Hepatocyte (in vitro differentiated cells): ENCODE results near the gene TUBB3. TPM values are rescaled to one million over a fixed set of nuclear protein-coding genes. Genes with fewer than 3 reads are reported as not detected.

Source experiments
- DNase-seq: peaks from one replicate; pipeline ENCODE4 v3.0.0-alpha.2; 2016; ENCODE audit warnings: low spot score
- H2AFZ ChIP-seq: fragments of 200-600 bp; sonication (generic); 2 replicates; pipeline ENCODE4 v1.6.0; 2016; ENCODE audit warnings: antibody characterized with exemption, mild to moderate bottlenecking
- H3K27ac ChIP-seq: fragments of 200-600 bp; sonication (generic); 2 replicates; pipeline ENCODE4 v1.5.1; 2016; ENCODE audit warnings: mild to moderate bottlenecking
- H3K27me3 ChIP-seq: fragments of 200-600 bp; sonication (generic); 2 replicates; pipeline ENCODE4 v1.6.1; 2016
- H3K36me3 ChIP-seq: fragments of 200-600 bp; sonication (generic); replicated peaks from 2 replicates; pipeline ENCODE4 v1.5.1; 2016; ENCODE audit warnings: low read depth; ENCODE audit not compliant: insufficient read depth
- H3K4me1 ChIP-seq: fragments of 200-600 bp; sonication (generic); 2 replicates; pipeline ENCODE4 v1.5.1; 2016; ENCODE audit warnings: mild to moderate bottlenecking, moderate library complexity; ENCODE audit not compliant: insufficient read depth
- H3K4me2 ChIP-seq: fragments of 200-600 bp; sonication (generic); 2 replicates; pipeline ENCODE4 v1.6.0; 2016
- H3K4me3 ChIP-seq: fragments of 200-600 bp; sonication (generic); 2 replicates; pipeline ENCODE4 v1.5.1; 2016; ENCODE audit warnings: mild to moderate bottlenecking
- H3K79me2 ChIP-seq: fragments of 200-600 bp; sonication (generic); 2 replicates; pipeline ENCODE4 v1.6.0; 2017; ENCODE audit warnings: mild to moderate bottlenecking
- H3K9me2 ChIP-seq: fragments of 200-600 bp; sonication (generic); replicated peaks from 2 replicates; pipeline ENCODE4 v1.6.0; 2017; ENCODE audit warnings: mild to moderate bottlenecking; ENCODE audit not compliant: insufficient read depth
- H3K9me3 ChIP-seq: fragments of 200-600 bp; sonication (generic); 2 replicates; pipeline ENCODE4 v1.5.1; 2016; ENCODE audit warnings: low read depth, mild to moderate bottlenecking
- H4K20me1 ChIP-seq: fragments of 200-600 bp; sonication (generic); 2 replicates; pipeline ENCODE4 v1.6.0; 2016; ENCODE audit warnings: mild to moderate bottlenecking; ENCODE audit not compliant: insufficient read depth, poor library complexity, severe bottlenecking
- EZH2 ChIP-seq: fragments of 200-600 bp; sonication (generic); IDR thresholded peaks from 2 replicates; pipeline ENCODE4 v1.6.1; 2016; ENCODE audit warnings: antibody characterized with exemption, mild to moderate bottlenecking, borderline replicate concordance
- EZH2phosphoT487 ChIP-seq: fragments of 200-600 bp; sonication (generic); IDR thresholded peaks from one replicate; pipeline ENCODE4 v1.6.1; 2018; ENCODE audit warnings: antibody characterized with exemption, mild to moderate bottlenecking, low read depth, moderate library complexity; ENCODE audit not compliant: unreplicated experiment, severe bottlenecking
- WGBS: methylation state at CpG from one replicate; pipeline ENCODE4 v1.1.6; 2016; ENCODE audit warnings: low lambda C conversion rate; ENCODE audit errors: missing lambda C conversion rate; 5-methylcytosine and 5-hydroxymethylcytosine counted together
- polyA plus RNA-seq: library from polyadenylated mRNA; unstranded; fragments of >200 nt; fragmentation: Nextera tagmentation; extraction: Ambion mirVana; gene quantifications from 2 replicates; pipeline ENCODE4 v1.2.1, GENCODE V29; 2016
- total RNA-seq: library from RNA; depleted of rRNA; stranded (reverse); fragments of >200 nt; gene quantifications from 2 replicates; pipeline ENCODE4 v1.2.3, GENCODE V29; 2014
- TF ChIP-seq, protein P1 (sequence below): fragments of 200-600 bp; sonication (generic); IDR thresholded peaks from 2 replicates; pipeline ENCODE4 v1.5.1; 2016; ENCODE audit warnings: antibody characterized with exemption, mild to moderate bottlenecking; ENCODE audit not compliant: poor library complexity

TUBB3 gene
- total and polyA plus RNA-seq, 2 experiments from 2014 or later: 69.3 to 87.2 TPM

DNA sequence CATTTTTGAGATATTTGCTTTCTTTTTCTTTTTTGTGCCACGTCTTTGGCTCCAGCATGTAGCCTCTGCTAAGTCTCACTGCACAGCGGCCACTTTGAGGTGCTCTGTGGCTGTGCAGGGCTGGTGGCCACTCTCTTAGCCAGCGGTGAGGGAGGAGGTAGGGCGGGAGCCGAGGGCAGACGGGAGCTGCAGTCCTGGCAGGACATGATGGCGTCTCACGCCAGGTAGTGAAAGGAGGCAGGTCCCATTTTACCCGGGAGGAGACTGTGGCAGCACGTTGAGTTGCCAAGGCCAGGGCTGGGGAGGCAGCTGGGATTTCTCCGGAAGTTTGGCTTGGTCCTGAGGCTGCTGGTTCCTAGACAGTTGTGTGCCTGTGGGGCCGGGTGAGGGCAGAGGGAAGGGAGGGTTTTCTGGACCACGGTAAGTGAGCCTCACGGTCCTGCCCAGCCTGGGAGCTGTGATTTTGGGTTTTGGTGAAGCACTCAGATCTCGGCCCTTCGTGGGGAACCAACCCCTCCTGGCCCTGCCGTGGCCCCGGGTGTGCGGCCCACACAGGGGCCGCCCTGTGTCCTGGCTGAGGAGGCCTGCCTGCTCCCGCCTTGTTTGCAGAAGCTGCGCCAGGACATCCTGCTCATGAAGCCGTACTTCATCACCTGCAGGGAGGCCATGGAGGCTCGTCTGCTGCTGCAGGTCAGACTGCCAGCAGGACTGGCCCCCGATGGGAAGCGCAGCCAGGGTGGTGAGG, 39.8 kb downstream of the TUBB3 start:
- Histone ChIP-seq H3K4me1 (no peaks in the 10 kb centered on the region), H3K4me2 (no peak overlapping the region), H4K20me1 (no peaks in the 10 kb centered on the region), H3K27me3 (no peaks in the 10 kb centered on the region), H3K27ac (no peak overlapping the region), H2AFZ (no peak overlapping the region), H3K79me2 (no peaks in the 10 kb centered on the region), H3K4me3 (no peak overlapping the region), H3K9me3 (no peaks in the 10 kb centered on the region), H3K36me3 (no peaks in the 10 kb centered on the region), H3K9me2 (no peaks in the 10 kb centered on the region)
- WGBS: 91% methylated on average over 26 of the region's 26 CpGs
- DNase-seq: no peak
- TF ChIP-seq EZH2 (no peak), EZH2phosphoT487 (no peak)
- TF ChIP-seq, protein P1, sequence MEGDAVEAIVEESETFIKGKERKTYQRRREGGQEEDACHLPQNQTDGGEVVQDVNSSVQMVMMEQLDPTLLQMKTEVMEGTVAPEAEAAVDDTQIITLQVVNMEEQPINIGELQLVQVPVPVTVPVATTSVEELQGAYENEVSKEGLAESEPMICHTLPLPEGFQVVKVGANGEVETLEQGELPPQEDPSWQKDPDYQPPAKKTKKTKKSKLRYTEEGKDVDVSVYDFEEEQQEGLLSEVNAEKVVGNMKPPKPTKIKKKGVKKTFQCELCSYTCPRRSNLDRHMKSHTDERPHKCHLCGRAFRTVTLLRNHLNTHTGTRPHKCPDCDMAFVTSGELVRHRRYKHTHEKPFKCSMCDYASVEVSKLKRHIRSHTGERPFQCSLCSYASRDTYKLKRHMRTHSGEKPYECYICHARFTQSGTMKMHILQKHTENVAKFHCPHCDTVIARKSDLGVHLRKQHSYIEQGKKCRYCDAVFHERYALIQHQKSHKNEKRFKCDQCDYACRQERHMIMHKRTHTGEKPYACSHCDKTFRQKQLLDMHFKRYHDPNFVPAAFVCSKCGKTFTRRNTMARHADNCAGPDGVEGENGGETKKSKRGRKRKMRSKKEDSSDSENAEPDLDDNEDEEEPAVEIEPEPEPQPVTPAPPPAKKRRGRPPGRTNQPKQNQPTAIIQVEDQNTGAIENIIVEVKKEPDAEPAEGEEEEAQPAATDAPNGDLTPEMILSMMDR: no peak

DNA sequence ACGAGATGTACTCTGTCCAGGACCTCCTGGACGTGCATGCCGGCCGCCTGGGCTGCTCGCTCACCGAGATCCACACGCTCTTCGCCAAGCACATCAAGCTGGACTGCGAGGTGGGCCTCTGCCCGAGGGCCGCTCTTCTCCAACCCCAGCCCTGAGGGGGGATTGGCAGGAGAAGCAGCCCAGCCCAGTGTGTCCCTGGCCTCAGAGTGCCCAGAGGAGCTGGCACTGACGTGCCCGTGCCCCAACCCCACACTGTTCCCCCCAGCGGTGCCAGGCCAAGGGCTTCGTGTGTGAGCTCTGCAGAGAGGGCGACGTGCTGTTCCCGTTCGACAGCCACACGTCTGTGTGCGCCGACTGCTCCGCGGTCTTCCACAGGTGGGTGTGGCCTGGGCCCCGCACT, 41.1 kb downstream of the TUBB3 start:
- no peaks in the 10 kb centered on the region for H3K36me3 ChIP-seq
- WGBS: 96% methylated on average over 25 of the region's 25 CpGs
- H3K4me2 ChIP-seq: no peak overlapping the region
- no peak overlapping the region for H3K4me3 ChIP-seq
- no peak overlapping the region for H3K27ac ChIP-seq
- no peak for DNase-seq
- TF ChIP-seq, protein P1: no peak
- TF ChIP-seq EZH2 (no peak), EZH2phosphoT487 (no peak)
- H3K4me1 ChIP-seq: no peaks in the 10 kb centered on the region
- no peak overlapping the region for H2AFZ ChIP-seq
- H3K9me2 ChIP-seq: no peaks in the 10 kb centered on the region
- H3K27me3 ChIP-seq: no peaks in the 10 kb centered on the region
- no peaks in the 10 kb centered on the region for H3K9me3 ChIP-seq
- no peaks in the 10 kb centered on the region for H3K79me2 ChIP-seq
- H4K20me1 ChIP-seq: no peaks in the 10 kb centered on the region

DNA sequence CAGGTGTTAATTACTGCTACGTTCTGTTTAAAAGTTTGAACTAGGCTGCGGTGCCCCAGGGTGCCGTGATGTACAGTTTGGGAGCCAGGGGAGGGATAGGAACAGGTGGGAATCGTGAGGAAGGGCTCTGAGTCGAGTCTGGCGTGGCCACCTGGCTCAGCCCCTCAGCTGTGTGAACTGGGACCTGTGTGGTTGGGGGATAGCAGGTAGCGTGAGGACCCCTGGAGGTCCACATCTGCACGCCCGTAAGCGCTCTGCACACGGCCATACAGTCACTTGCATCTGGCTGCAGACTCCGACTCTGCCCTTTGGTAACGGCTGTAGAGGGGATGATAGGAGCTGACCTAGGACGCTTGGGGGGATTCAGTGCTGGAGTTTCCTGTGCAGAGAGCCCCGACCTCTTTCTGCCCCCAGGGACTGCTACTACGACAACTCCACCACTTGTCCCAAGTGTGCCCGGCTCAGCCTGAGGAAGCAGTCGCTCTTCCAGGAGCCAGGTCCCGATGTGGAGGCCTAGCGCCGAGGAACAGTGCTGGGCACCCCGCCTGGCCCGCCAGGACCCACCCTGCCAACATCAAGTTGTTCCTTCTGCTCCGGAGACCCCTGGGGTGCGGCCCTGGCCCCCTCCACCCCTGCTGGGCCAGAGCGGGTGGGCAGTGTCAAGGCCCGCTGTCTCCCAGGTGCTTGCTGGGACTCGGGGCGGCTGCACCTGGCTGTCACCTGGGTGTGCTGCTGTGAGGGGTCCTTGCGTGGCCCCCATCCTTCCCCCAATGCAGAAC, 42.5 kb downstream of the TUBB3 start:
- Histone ChIP-seq H3K4me2 (no peak overlapping the region), H3K27ac (no peak overlapping the region), H3K9me2 (no peaks in the 10 kb centered on the region), H3K4me3 (no peak overlapping the region), H3K4me1 (no peaks in the 10 kb centered on the region), H3K9me3 (no peaks in the 10 kb centered on the region), H3K27me3 (no peaks in the 10 kb centered on the region), H4K20me1 (no peaks in the 10 kb centered on the region), H3K79me2 (no peaks in the 10 kb centered on the region), H2AFZ (no peak overlapping the region), H3K36me3 (no peaks in the 10 kb centered on the region)
- TF ChIP-seq EZH2phosphoT487 (no peak), EZH2 (no peak)
- TF ChIP-seq, protein P1: no peak
- 97% methylated on average over 26 of the region's 30 CpGs for WGBS
- no peak for DNase-seq
